K562 (cell line): ENCODE data around the gene MRPL38. TPM values are rescaled to one million over a fixed set of nuclear protein-coding genes. Genes with fewer than 3 reads are reported as not detected.
A peak's percentile ranks its signal among the peaks of the same experiment; 100 is the strongest.

Experiments used
- CBFA2T2 ChIP-seq: fragments of 450-650 bp; conservative IDR thresholded peaks from 2 replicates; pipeline ENCODE4 v1.6.1; 2017; ENCODE audit warnings: mild to moderate bottlenecking
- ETV1 ChIP-seq: fragments of 450-650 bp; conservative IDR thresholded peaks from 2 replicates; pipeline ENCODE4 v1.6.1; 2016; ENCODE audit warnings: missing genetic modification characterization, control low read depth, low read depth, missing compliant biosample characterization
- HNRNPUL1 ChIP-seq: fragments of 200-400 bp; formaldehyde crosslinking; IDR thresholded peaks from 2 replicates; pipeline ENCODE4 v1.6.1; 2017; ENCODE audit warnings: low read length
- IRF9 ChIP-seq: fragments of 450-650 bp; IDR thresholded peaks from 2 replicates; pipeline ENCODE4 v1.6.1; 2016; ENCODE audit warnings: missing biosample characterization, missing genetic modification characterization
- JUND ChIP-seq, 2 experiments: IDR thresholded peaks; 2 replicates in 1 of 2; 3 replicates in 1 of 2; pipeline ENCODE4 v1.6.1; 2011; ENCODE audit warnings: borderline replicate concordance in 2 of 2, low read depth in 2 of 2, low read length in 2 of 2, improper control_type of control experiment in 1 of 2, missing biosample characterization in 1 of 2, missing genetic modification characterization in 1 of 2, missing genetic modification reagents in 1 of 2
- KLF16 ChIP-seq: IDR thresholded peaks from 2 replicates; pipeline ENCODE4 v1.6.1; 2016; ENCODE audit warnings: antibody characterized with exemption
- POU5F1 ChIP-seq: fragments of 150-350 bp; IDR thresholded peaks from 2 replicates; pipeline ENCODE4 v1.6.1; 2014; ENCODE audit warnings: borderline replicate concordance, low read length, low read depth, mild to moderate bottlenecking; ENCODE audit not compliant: partially characterized antibody
- RBFOX2 ChIP-seq: fragments of 200-400 bp; formaldehyde crosslinking; IDR thresholded peaks from 2 replicates; pipeline ENCODE4 v1.6.1; 2017; ENCODE audit warnings: low read depth, mild to moderate bottlenecking, low read length, moderate library complexity
- RCOR1 ChIP-seq, 2 experiments: IDR thresholded peaks; 2 replicates each; pipeline ENCODE4 v1.6.1; 2012; ENCODE audit warnings: low read depth in 2 of 2, low read length in 2 of 2, borderline replicate concordance in 1 of 2, improper control_type of control experiment in 1 of 2
- SIRT6 ChIP-seq: IDR thresholded peaks from one replicate; pipeline ENCODE4 v1.6.1; 2012; ENCODE audit warnings: low read depth, mild to moderate bottlenecking, control low read depth, inconsistent platforms, low read length, moderate library complexity
- TAF15 ChIP-seq: fragments of 200-400 bp; formaldehyde crosslinking; IDR thresholded peaks from 2 replicates; pipeline ENCODE4 v1.6.1; 2017; ENCODE audit warnings: mild to moderate bottlenecking, low read depth, low read length, moderate library complexity
- ZNF232 ChIP-seq: sonication (generic); formaldehyde crosslinking; IDR thresholded peaks from 2 replicates; pipeline ENCODE4 v1.8.0; 2022; ENCODE audit warnings: mild to moderate bottlenecking, missing genetic modification reagents
- ZNF263 ChIP-seq: sonication (generic); formaldehyde crosslinking; IDR thresholded peaks from 2 replicates; pipeline ENCODE4 v1.8.0; 2022; ENCODE audit warnings: mild to moderate bottlenecking, missing genetic modification reagents, borderline replicate concordance
- ZNF280B ChIP-seq: fragments of 250-450 bp; sonication (Bioruptor Pico); IDR thresholded peaks from 2 replicates; pipeline ENCODE4 v1.5.1; 2021; ENCODE audit warnings: mild to moderate bottlenecking
- ZNF318 ChIP-seq, 2 experiments: fragments of 450-650 bp; IDR thresholded peaks; 2 replicates each; pipeline ENCODE4 v1.6.1; 2016; ENCODE audit warnings: mild to moderate bottlenecking in 2 of 2, borderline replicate concordance in 1 of 2, low read depth in 1 of 2, moderate library complexity in 1 of 2
- ZNF668 ChIP-seq: fragments of 250-450 bp; sonication (Bioruptor Pico); IDR thresholded peaks from 2 replicates; pipeline ENCODE4 v1.8.0; 2022; ENCODE audit warnings: mild to moderate bottlenecking, inconsistent platforms
- ZNF766 ChIP-seq: fragments of 200-800 bp; sonication (Bioruptor generic); conservative IDR thresholded peaks from 2 replicates; pipeline ENCODE4 v1.6.1; 2016; ENCODE audit warnings: missing genetic modification characterization, missing compliant biosample characterization
- polyA plus RNA-seq, 8 experiments: library from polyadenylated mRNA; depleted of rRNA in 4 of 8; stranded (reverse) in 5 of 8; unstranded in 3 of 8; fragments of >200 nt; fragmentation: Nextera tagmentation in 2 of 8; fragmentation: Illumina TruSeq in 1 of 8; extraction: Ambion mirVana in 2 of 8; extraction: Trizol in 1 of 8; gene quantifications; 2 replicates each; pipeline versions ENCODE4 v1.2.1 to v1.2.3, GENCODE V29; 2011 to 2014; ENCODE audit warnings: inconsistent platforms in 1 of 8, missing spikeins in 1 of 8
- total RNA-seq, 7 experiments: library from RNA; depleted of rRNA in 6 of 7; stranded (reverse); fragments of >200 nt in 6 of 7; fragmentation: Illumina TruSeq in 2 of 7; extraction: Trizol in 2 of 7; gene quantifications; 2 replicates each; pipeline versions ENCODE4 v1.2.1 to v1.2.3, GENCODE V29; 2011 to 2021; ENCODE audit warnings: low replicate concordance in 1 of 7

MRPL38 gene
- total and polyA plus RNA-seq, 9 of the 15 experiments (the other 6 are each of a cell fraction or from before 2014, with no cell fraction given): 4.5 to 154 (median 48.5) TPM

- TF ChIP-seq JUND (IDR thresholded peaks at IDR 0.05; ENCODE audit: borderline replicate concordance, low read depth, low read length) (no peak), JUND (tag; IDR thresholded peaks at IDR 0.05; ENCODE audit: borderline replicate concordance, low read depth, low read length) (no peak), RCOR1 (IDR thresholded peaks at IDR 0.05; ENCODE audit: borderline replicate concordance in 1 of 2, low read depth in 2 of 2, low read length in 2 of 2) (no peak), ZNF263 (CRISPR knock-in tag) (no peak), ETV1 (tag) (peak; percentile 61), ZNF766 (CRISPR knock-in tag) (no peak), ZNF668 (CRISPR knock-in tag) (no peak), TAF15 (no peak), ZNF280B (CRISPR knock-in tag) (no peak), ZNF232 (CRISPR knock-in tag) (no peak), HNRNPUL1 (no peak), IRF9 (no peak), SIRT6 (no peak), ZNF318 (IDR thresholded peaks at IDR 0.05; ENCODE audit: borderline replicate concordance in 1 of 2, low read depth in 1 of 2) (no peak), KLF16 (no peak), POU5F1 (no peak), CBFA2T2 (no peak), RBFOX2 (peak; percentile 93; the same call in 1 of the 2 replicates)
Measured at GRCh38 chr17:75856062-75856756, 48.5 kb downstream of the MRPL38 start (continued).
